Activated T-helper 9 cell treated with anti-CD3 and anti-CD28 coated beads, Interleukin-2, amount 50 U/mL, for 16 hours (primary cell): Measurements from ENCODE around the gene INPP4B.

Experiments
- DNase-seq: peaks from one replicate; pipeline ENCODE4 v3.0.0-alpha.2; 2020; ENCODE audit warnings: low read depth

The INPP4B gene

GRCh38 chr4:142574306-142574705 lies 271.8 kb downstream of the INPP4B start:
- no peak for DNase-seq

- no peak for DNase-seq
Observed at GRCh38 chr4:142572071-142572470, 274.0 kb downstream of the INPP4B start.

DNA sequence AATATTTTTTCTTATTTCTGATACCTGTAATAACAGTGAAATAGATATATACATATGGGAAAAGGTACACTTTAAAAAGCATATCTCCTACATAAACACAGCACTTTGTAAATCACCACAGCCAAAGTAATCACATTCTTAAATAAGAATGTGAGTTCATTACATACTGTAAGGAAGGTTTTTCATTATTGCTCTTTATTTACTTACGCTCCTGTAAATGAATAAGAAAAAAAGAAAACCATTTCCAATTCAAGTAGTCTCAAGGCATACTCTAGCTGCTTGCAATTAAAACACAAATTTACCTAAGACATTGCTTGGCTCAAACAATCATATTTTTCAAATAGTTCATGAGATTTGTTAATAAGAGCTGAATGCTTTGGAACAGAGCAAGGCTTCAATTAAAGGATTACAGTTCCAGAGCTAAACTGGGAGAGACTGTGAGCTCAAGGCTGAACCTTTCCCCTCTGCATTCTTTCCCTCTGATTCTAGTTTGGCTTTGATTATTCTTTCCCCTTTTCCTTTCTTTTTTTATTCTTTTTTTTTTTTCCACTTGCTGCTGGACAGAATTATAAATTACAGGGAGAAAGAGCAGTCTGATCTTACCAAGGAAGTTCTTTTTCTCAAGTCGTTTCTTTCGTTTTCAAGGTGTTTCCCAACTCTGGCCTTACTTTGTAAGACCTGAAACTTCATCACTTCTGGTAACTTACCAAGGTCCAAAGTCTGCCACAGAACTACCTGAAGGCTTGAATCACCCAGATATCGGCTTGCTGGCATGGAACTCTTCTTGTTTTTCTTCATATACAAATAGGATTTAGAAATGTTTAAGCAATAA lies 278.3 kb downstream of the INPP4B start:
- DNase-seq = no peak

DNA sequence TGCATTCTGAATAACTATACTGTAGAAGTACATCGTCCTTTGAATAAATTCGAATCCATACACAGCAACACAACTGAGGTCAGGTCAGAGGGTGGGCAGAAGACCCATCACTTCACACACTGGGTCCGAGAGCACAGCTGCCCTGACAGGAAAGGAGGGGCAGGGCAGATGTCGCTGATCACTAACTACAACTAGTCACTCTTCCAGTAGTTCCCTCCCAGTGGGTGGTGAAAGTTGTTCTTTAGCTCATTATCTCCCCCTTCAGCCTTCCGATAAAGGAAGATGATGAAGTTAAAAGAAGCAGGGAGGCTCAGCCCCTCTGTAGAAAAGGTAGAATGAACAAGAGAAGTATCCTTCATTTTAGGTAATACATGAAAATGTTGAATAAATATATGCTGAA lies 278.9 kb downstream of the INPP4B start:
- DNase-seq = peak; percentile 45

DNA sequence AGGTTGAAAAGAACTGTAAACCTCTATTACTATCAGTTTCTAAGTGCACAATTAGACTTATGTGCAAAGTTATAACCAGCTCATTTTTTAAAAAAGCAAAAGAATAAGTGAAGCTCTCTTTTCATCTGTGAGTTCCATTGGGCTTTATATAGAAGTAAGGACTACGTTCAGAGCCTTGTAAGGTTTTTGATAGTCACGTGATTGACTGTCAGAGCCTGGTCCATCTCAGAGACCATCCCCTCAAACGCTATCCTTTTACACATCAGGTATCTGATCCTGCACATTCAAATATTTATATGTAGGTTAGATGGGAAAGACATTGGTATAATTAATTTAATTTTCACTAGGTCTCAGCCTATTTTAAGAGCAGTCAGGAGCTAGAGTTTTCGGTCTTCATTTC lies 279.3 kb downstream of the INPP4B start:
- DNase-seq = no peak

DNA sequence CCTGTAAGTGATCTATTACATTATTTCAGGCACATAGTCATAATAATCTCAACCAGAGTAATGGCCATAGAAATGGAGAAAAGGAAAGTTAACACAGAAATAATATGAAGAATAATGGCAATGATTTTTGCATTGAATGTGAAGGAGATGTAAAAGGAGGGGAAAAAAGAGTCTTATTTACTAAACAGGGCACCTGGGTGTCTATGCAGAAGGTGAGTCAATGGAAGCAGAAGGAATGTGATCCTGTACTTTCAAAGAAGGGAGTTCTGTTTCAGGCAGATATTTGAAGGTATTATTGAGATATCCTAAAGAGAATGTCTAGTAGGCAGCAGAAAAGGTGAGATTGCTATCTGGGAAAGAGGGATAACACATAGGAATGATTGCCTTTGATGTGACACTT lies 279.9 kb downstream of the INPP4B start:
- no peak for DNase-seq

DNA sequence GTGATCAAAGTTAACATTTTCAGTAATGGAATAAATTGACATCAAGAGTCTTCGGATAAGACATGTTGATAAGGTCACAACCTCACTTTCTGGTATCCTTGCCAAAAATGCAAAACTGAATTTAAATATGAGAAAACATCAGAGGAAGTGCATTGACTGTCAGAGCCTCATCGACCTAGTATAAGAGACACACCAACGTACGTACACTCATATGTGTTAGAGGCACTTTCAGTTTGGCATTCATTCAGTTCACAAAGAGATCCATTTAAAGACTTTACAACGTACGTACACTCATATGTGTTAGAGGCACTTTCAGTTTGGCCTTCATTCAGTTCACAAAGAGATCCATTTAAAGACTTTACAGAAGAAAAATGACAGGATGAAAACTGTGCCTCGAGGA lies 280.3 kb downstream of the INPP4B start:
- no peak for DNase-seq

DNA sequence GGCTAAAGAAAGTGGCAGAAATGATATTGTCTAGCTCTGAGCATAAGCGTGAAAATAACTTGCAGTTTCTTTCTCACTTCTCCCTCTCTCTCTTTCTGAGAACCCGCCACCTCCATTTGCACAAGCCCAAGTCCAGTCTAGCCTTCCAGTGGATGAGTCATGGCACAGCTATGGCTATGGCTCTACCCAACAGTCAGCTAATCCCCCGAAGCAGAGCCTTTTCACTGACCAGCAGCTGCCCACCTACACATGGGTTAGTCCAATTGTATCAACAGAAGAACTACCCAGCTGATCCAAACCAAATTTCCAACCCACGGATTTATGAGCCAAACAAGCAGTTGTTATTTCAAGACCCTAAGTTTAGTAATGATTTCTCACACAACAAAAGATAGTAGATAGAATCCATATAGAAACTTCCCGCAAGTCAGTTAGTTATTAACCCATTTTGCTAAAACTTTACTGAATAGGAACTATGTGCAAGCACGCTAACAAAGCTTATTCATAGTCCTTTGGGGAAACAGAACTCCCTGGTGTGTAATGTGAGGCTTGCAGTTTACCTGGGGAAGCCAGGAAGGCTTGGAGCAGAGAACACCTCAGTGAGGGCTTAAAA lies 282.3 kb downstream of the INPP4B start:
- no peak for DNase-seq

- no peak for DNase-seq
Observed at GRCh38 chr4:142559986-142560385, 286.1 kb downstream of the INPP4B start.

- no peak for DNase-seq
Observed at GRCh38 chr4:142558851-142559250, 287.2 kb downstream of the INPP4B start.

DNA sequence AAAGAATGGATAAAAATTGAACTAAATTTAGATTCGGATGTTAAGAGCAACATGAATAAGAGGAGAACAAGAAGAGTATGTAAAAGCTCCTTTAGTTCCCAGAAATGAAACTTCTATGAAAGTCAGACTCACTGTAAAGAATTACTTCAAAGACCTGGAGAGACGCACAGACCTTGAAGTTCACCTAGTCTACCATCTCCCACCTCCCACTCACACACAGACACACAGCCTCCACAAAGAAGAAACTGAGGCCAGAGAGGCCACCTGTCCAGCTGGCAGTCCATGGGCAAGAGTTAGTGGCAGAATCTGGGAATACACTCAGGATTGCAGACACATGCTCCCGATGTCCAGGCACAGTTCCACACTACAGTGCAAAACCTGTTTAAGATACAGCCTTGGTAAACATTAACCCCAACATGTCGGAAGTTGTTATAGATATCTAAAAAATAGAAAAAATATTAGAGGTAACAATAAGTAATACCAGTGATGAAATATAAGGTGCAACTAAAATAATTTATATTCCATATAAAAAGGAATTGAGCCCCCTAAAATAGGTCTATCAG lies 288.8 kb downstream of the INPP4B start:
- DNase-seq = no peak

GRCh38 chr4:142556570-142557238 lies 289.4 kb downstream of the INPP4B start:
- no peak for DNase-seq

DNA sequence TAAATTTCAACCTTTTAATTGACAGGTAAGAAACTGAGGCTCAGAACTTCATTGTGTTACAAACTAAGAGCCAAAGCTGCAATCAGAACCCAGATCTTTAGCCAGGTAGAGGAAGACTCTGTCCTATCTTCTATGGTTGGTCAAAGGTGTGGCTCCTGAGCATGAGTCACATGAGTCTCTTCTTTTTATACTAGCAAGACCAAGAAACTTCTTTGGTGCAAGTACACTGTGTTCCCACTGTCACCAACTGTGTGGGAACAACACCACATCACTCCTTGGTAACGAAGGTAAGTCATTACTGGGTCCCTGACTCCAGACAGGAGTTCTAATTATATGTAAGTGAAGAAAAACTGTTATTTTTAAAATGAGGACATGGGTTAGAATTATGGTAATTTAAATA lies 290.1 kb downstream of the INPP4B start:
- DNase-seq = no peak

- no peak for DNase-seq
Observed at GRCh38 chr4:142554412-142554811, 291.7 kb downstream of the INPP4B start.

DNA sequence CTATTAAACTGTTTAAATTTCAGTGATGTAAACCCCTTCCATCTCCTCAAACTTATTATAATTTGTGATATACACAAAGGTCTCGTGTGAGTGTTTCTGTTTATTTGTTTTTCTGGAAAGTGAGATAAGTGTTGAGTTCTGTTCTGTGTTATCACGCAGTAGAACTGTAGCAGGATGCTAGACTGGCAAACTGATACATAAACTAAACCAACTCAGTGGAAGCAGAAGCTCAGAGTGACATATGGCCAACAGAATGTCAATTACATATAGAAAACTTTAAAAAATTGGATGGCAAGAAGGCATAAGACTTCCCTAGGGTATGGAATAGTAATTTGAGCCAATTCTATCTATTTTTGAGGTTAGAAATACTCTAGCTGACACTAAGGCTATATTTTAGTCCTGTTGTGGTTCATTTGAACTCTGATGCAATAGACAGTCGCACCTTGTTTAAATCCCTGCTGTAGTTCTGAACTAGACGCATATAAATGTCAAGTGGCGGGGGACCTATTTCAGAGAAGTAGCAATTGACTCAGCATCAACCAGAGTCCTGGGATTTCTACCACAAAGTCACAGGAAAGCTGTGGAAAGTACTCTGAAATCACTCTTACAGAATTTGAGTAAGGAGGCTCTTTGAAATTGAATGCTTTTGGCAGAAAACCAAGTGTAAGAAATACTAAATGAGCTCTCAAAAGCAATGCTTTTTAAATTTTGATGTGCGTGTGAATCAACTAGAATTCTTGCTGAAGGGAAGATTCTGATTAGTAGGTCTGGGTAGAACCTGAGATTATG lies 294.4 kb downstream of the INPP4B start:
- DNase-seq = no peak

GRCh38 chr4:142550965-142551364 lies 295.1 kb downstream of the INPP4B start:
- no peak for DNase-seq

DNA sequence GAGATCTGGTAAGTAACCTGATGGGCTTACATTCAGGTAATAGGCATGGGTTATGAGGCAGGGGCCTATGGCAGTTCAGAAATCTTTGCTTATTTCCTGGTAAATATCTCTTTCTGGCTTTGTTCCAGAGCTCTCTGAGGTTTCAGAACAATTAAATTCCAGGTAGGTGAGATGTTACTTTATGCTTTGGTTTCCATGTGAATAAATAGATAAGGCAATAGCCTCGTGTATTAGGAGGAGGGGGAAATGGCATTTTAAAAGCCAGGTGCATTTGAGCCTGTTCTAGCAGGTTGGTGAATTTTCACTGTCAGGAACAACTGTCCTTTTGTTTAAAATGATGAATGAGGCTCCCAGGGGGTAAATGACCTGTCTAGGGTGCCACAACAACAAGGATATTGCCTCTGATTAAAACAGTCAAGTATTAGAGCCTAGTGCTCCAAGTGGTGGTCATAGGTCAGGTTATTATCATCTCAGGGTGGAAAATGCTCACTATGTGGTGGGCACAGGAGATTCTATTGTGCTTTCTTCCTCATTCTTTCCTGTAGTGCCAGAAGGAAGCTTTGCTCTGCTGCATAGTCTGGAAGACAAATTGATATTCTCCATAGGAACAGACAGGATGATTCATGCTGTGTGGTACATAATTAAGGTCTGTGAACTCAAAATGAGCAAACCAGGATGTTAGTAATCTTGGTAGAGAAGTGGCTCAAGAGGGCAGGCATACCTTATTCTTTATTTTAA lies 296.2 kb downstream of the INPP4B start:
- no peak for DNase-seq

DNA sequence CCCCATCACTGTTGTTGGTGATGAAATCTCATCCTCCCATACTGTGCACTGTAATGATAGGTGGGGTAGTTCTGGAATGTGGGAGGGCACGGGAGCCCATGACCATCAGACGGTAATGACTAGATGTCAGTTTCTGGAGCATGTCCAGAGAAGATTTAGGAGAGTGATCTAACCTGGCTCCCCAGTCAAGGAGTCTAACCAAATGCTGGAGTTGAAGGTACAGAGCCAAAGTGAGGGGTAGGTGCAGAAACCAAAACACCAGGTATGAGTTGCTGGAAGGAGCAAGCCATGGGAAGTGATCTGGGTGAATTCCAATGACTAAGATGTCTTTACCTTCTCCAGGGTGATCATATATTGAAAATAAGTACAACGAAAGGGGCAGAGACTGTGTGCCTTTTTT lies 296.9 kb downstream of the INPP4B start:
- no peak for DNase-seq

DNA sequence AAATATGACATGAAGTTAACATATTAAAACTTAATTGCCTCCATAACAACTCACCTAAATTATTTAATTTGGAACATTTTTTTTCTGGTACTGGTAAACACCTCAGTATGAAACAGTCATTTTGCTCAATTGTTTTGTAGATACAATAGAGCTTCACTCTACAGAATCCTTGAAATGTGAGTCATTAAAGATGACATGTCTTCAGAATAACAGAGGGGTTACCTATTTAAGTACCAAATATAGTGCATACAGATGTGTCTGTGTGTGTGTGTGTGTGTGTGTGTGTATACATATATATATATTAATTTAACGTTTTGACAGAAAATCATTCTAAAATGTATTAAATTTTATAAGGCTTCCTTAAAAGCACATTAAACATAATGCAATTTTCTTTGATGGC lies 297.6 kb downstream of the INPP4B start:
- DNase-seq = no peak

DNA sequence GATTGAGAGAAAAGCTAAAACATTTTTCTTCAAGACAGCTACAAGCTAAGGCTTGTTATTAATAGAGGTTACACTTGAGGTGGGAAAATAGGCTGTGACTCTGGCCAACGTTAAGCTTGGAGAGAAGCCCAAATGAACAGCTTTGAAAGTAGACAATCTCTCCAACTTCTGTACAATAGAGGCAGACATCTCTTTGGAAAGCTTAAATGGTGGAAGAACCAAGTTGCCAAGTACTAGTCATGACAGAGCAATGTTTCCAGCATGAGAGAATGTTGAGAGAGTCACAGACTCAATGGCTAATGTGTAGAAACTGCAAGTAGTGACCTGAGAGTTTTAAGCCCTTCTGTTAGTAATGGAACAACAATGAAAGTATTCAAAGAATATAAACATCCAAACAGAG lies 298.1 kb downstream of the INPP4B start:
- DNase-seq = no peak

GRCh38 chr4:142544594-142544993 lies 301.5 kb downstream of the INPP4B start:
- no peak for DNase-seq
